Measurements from ENCODE around the gene LRRC8B. TPM values are rescaled to one million over a fixed set of nuclear protein-coding genes. Genes with fewer than 3 reads are reported as not detected.

Gene LRRC8B
- polyA plus RNA-seq, 1 of the 3 experiments (the other 2 are of a cell fraction) = 3.7 TPM

DNA sequence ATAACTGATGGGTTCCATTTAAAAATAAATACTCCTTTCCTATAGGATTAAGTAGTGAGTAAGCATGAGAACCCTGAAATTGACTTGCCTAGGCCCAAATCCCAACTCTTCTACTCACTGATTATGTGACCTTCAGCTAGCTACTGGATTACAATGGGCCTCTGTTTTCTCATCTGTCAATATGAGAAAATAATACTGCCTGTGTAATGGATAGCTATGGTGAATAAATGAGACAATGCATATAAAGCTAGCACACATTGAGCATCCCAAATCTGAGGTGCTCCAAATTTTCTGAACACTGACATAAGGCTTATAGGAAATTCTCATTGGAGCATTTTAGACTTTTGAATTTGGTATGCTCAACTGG lies 103.0 kb downstream of the LRRC8B start:
- Histone ChIP-seq H3K4me2 (no peak overlapping the region), H3K36me3 (replicated peaks in 1 of 2; ENCODE audit: control insufficient read depth in 1 of 2, insufficient read depth in 2 of 2, low read length in 1 of 2) (no peaks in the 10 kb centered on the region), H2AFZ (ENCODE audit: low read depth) (no peak overlapping the region), H3K27ac (ENCODE audit: low read depth in 2 of 2, low read length in 1 of 2) (no peak overlapping the region), H3K9me2 (no peaks in the 10 kb centered on the region), H4K20me1 (ENCODE audit: insufficient read depth) (no peaks in the 10 kb centered on the region), H3K4me1 (ENCODE audit: control insufficient read depth in 1 of 2, insufficient read depth in 2 of 2, low read depth in 1 of 2, low read length in 1 of 2) (peaks cover 0 to 6% of the 10 kb centered on the region in 2 experiments; a peak in 3 of 4 replicates), H3K27me3 (ENCODE audit: insufficient read depth) (no peaks in the 10 kb centered on the region), H3F3A (replicated peaks; ENCODE audit: insufficient read depth) (no peaks in the 10 kb centered on the region), H3K9me3 (no peaks in the 10 kb centered on the region), H3K9ac (no peak overlapping the region), H3K79me2 (ENCODE audit: insufficient read depth) (no peaks in the 10 kb centered on the region), H3K4me3 (ENCODE audit: low read depth in 2 of 2, low read length in 1 of 2) (no peak overlapping the region)
- POLR2A ChIA-PET = no interaction called here
- CTCF ChIA-PET = interaction anchor here (0.7 to 5.7 kb wide), 4 partner anchors 11 to 448 kb away, joined by 3 to 37 read pairs (median 14); no protein-coding TSS in a partner anchor
- TF ChIP-seq CHD2 (IDR thresholded peaks at IDR 0.05; ENCODE audit: low read length, partially characterized antibody) (no peak), SMC3 (IDR thresholded peaks at IDR 0.05; ENCODE audit: low read depth, low read length) (no peak), JUND (IDR thresholded peaks at IDR 0.05) (no peak), RCOR1 (IDR thresholded peaks at IDR 0.05; ENCODE audit: low read length) (no peak), MXI1 (IDR thresholded peaks at IDR 0.05; ENCODE audit: low read depth, low read length) (no peak), RFX5 (IDR thresholded peaks at IDR 0.05; ENCODE audit: low read length) (no peak), YY1 (IDR thresholded peaks at IDR 0.05; ENCODE audit: low read depth) (no peak), ELF1 (IDR thresholded peaks at IDR 0.05) (no peak)
- TF ChIP-seq, protein P1, sequence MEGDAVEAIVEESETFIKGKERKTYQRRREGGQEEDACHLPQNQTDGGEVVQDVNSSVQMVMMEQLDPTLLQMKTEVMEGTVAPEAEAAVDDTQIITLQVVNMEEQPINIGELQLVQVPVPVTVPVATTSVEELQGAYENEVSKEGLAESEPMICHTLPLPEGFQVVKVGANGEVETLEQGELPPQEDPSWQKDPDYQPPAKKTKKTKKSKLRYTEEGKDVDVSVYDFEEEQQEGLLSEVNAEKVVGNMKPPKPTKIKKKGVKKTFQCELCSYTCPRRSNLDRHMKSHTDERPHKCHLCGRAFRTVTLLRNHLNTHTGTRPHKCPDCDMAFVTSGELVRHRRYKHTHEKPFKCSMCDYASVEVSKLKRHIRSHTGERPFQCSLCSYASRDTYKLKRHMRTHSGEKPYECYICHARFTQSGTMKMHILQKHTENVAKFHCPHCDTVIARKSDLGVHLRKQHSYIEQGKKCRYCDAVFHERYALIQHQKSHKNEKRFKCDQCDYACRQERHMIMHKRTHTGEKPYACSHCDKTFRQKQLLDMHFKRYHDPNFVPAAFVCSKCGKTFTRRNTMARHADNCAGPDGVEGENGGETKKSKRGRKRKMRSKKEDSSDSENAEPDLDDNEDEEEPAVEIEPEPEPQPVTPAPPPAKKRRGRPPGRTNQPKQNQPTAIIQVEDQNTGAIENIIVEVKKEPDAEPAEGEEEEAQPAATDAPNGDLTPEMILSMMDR (IDR thresholded peaks at IDR 0.05) = no peak
- no peak for DNase-seq

- ChIA-PET POLR2A (no interaction called here), CTCF (interaction anchor here (0.9 to 15.3 kb wide), 3 partner anchors 30 to 175 kb away, joined by 3 to 265 read pairs (median 5); no protein-coding TSS in a partner anchor)
- no peak for DNase-seq
- Histone ChIP-seq H3K9me2 (no peaks in the 10 kb centered on the region), H3K36me3 (replicated peaks in 1 of 2; ENCODE audit: control insufficient read depth in 1 of 2, insufficient read depth in 2 of 2, low read length in 1 of 2) (no peaks in the 10 kb centered on the region), H3K9me3 (no peaks in the 10 kb centered on the region), H3K4me2 (no peak overlapping the region), H3K27ac (ENCODE audit: low read depth in 2 of 2, low read length in 1 of 2) (no peak overlapping the region), H3F3A (replicated peaks; ENCODE audit: insufficient read depth) (no peaks in the 10 kb centered on the region), H3K4me3 (ENCODE audit: low read depth in 2 of 2, low read length in 1 of 2) (no peak overlapping the region), H2AFZ (ENCODE audit: low read depth) (no peak overlapping the region), H4K20me1 (ENCODE audit: insufficient read depth) (no peaks in the 10 kb centered on the region), H3K9ac (no peak overlapping the region), H3K79me2 (ENCODE audit: insufficient read depth) (peaks cover 11% of the 10 kb centered on the region), H3K27me3 (ENCODE audit: insufficient read depth) (no peaks in the 10 kb centered on the region), H3K4me1 (ENCODE audit: control insufficient read depth in 1 of 2, insufficient read depth in 2 of 2, low read depth in 1 of 2, low read length in 1 of 2) (peaks cover 0 to 6% of the 10 kb centered on the region in 2 experiments; a peak in 3 of 4 replicates)
- WGBS (ENCODE audit: low lambda C conversion rate) = 90% methylated on average over 2 of the region's 2 CpGs
- TF ChIP-seq FOXM1 (IDR thresholded peaks at IDR 0.05; ENCODE audit: low read depth) (no peak), ELF1 (IDR thresholded peaks at IDR 0.05) (no peak), YY1 (IDR thresholded peaks at IDR 0.05; ENCODE audit: low read depth) (no peak), MXI1 (IDR thresholded peaks at IDR 0.05; ENCODE audit: low read depth, low read length) (no peak), MAX (IDR thresholded peaks at IDR 0.05; ENCODE audit: low read depth) (no peak), MEF2A (IDR thresholded peaks at IDR 0.05; ENCODE audit: borderline replicate concordance, low read depth) (no peak), TEAD4 (IDR thresholded peaks at IDR 0.05; ENCODE audit: borderline replicate concordance, insufficient read depth) (no peak), RXRA (IDR thresholded peaks at IDR 0.05; ENCODE audit: borderline replicate concordance, low read depth) (no peak), RFX5 (IDR thresholded peaks at IDR 0.05; ENCODE audit: low read length) (no peak), PBX3 (IDR thresholded peaks at IDR 0.05) (no peak), EP300 (IDR thresholded peaks at IDR 0.05; ENCODE audit: borderline replicate concordance in 1 of 2, low read depth in 1 of 2, low read length in 1 of 2) (no peak), TAF1 (IDR thresholded peaks at IDR 0.05; ENCODE audit: borderline replicate concordance, low read depth, low read length) (no peak), POLR2AphosphoS5 (IDR thresholded peaks at IDR 0.05; ENCODE audit: low read depth, low read length) (no peak), EZH2phosphoT487 (IDR thresholded peaks at IDR 0.05; ENCODE audit: borderline replicate concordance, low read depth) (no peak), USF1 (IDR thresholded peaks at IDR 0.05; ENCODE audit: borderline replicate concordance, low read depth) (no peak)
- TF ChIP-seq, protein P2, sequence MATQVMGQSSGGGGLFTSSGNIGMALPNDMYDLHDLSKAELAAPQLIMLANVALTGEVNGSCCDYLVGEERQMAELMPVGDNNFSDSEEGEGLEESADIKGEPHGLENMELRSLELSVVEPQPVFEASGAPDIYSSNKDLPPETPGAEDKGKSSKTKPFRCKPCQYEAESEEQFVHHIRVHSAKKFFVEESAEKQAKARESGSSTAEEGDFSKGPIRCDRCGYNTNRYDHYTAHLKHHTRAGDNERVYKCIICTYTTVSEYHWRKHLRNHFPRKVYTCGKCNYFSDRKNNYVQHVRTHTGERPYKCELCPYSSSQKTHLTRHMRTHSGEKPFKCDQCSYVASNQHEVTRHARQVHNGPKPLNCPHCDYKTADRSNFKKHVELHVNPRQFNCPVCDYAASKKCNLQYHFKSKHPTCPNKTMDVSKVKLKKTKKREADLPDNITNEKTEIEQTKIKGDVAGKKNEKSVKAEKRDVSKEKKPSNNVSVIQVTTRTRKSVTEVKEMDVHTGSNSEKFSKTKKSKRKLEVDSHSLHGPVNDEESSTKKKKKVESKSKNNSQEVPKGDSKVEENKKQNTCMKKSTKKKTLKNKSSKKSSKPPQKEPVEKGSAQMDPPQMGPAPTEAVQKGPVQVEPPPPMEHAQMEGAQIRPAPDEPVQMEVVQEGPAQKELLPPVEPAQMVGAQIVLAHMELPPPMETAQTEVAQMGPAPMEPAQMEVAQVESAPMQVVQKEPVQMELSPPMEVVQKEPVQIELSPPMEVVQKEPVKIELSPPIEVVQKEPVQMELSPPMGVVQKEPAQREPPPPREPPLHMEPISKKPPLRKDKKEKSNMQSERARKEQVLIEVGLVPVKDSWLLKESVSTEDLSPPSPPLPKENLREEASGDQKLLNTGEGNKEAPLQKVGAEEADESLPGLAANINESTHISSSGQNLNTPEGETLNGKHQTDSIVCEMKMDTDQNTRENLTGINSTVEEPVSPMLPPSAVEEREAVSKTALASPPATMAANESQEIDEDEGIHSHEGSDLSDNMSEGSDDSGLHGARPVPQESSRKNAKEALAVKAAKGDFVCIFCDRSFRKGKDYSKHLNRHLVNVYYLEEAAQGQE (IDR thresholded peaks at IDR 0.05; ENCODE audit: low read depth, low read length) = no peak
These were observed 104.5 kb downstream of the LRRC8B start for GRCh38 chr1:89629146-89629545.
